Peyer's patch (tissue), 4 donors: ENCODE results near the gene ZNF783. TPM values are rescaled to one million over a fixed set of nuclear protein-coding genes. Genes with fewer than 3 reads are reported as not detected.
A peak's percentile ranks its signal among the peaks of the same experiment; 100 is the strongest.

Experiments used
- DNase-seq, 3 donors: peaks; one replicate each; pipeline ENCODE4 v3.0.0-alpha.2; 2017 to 2019
- H3K27ac ChIP-seq, 4 donors: fragments of 200-600 bp; sonication (generic); one replicate each; pipeline ENCODE4 v1.5.1; 2016 to 2019
- H3K27me3 ChIP-seq, 2 donors: fragments of 200-600 bp; sonication (generic); one replicate each; pipeline ENCODE4 v1.5.1; 2019
- H3K36me3 ChIP-seq, 3 donors: fragments of 200-600 bp; sonication (generic); one replicate each; pipeline ENCODE4 v1.5.1; 2016 to 2019
- H3K4me1 ChIP-seq, 4 donors: fragments of 200-600 bp; sonication (generic); one replicate each; pipeline ENCODE4 v1.5.1; 2016 to 2019
- H3K4me3 ChIP-seq, 4 donors: fragments of 200-600 bp; sonication (generic); 1 replicate in 3 of 4; 2 replicates in 1 of 4; pipeline ENCODE4 v1.5.1; 2016 to 2019; ENCODE audit warnings: mild to moderate bottlenecking in 1 of 4
- H3K9me3 ChIP-seq, 4 donors: fragments of 200-600 bp; sonication (generic); one replicate each; pipeline ENCODE4 v1.5.1; 2016 to 2019; ENCODE audit warnings: mild to moderate bottlenecking in 1 of 4
- POLR2A ChIP-seq, 2 donors: fragments of 450-650 bp; IDR thresholded peaks; one replicate each; pipeline ENCODE4 v1.5.1; 2017; ENCODE audit warnings: antibody characterized with exemption in 2 of 2, mild to moderate bottlenecking in 2 of 2, moderate library complexity in 2 of 2
- total RNA-seq, 4 donors: library from RNA; depleted of rRNA; stranded (reverse); fragments of >200 nt; gene quantifications; one replicate each; pipeline ENCODE4 v1.1.0, GENCODE V29; 2016
- TF ChIP-seq, protein P1 (sequence below), 6 experiments: fragments of 450-650 bp in 4 of 6; fragments of 200-600 bp in 2 of 6; sonication (generic) in 1 of 6; IDR thresholded peaks; one replicate each; pipeline ENCODE4 v1.5.1; 2017 to 2019; ENCODE audit warnings: antibody characterized with exemption in 6 of 6, mild to moderate bottlenecking in 3 of 6, moderate library complexity in 1 of 6

ZNF783 gene
- total RNA-seq, 4 donors from 2014 or later = 10.7 to 86.6 (median 24.9) TPM

DNA sequence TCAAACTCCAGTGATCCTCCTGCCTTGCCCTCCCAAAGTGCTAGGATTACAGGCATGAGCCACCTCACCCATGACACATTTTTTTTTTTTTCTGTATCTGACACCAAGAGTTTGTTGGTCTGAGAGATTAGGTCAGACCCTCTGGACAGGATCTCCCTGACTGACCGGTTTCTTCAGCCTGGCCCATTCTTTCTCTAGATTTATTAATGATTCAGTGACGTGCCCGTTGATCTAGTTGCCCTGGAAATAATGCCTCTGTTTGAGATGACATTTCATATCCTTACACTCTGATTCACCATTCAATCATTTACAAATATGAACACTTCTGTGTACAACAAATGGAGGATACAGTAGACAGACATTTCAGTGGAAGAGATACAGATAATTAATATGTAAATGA is 23.9 kb upstream of the ZNF783 start:
- Histone ChIP-seq H3K4me3 (no peak overlapping the region), H3K4me1 (peaks cover 0 to 14% (median 5%) of the 10 kb centered on the region in 4 donors), H3K27me3 (no peaks in the 10 kb centered on the region), H3K36me3 (no peaks in the 10 kb centered on the region), H3K9me3 (no peaks in the 10 kb centered on the region), H3K27ac (no peak overlapping the region)
- TF ChIP-seq POLR2A (IDR thresholded peaks at IDR 0.05) = no peak
- TF ChIP-seq, protein P1, sequence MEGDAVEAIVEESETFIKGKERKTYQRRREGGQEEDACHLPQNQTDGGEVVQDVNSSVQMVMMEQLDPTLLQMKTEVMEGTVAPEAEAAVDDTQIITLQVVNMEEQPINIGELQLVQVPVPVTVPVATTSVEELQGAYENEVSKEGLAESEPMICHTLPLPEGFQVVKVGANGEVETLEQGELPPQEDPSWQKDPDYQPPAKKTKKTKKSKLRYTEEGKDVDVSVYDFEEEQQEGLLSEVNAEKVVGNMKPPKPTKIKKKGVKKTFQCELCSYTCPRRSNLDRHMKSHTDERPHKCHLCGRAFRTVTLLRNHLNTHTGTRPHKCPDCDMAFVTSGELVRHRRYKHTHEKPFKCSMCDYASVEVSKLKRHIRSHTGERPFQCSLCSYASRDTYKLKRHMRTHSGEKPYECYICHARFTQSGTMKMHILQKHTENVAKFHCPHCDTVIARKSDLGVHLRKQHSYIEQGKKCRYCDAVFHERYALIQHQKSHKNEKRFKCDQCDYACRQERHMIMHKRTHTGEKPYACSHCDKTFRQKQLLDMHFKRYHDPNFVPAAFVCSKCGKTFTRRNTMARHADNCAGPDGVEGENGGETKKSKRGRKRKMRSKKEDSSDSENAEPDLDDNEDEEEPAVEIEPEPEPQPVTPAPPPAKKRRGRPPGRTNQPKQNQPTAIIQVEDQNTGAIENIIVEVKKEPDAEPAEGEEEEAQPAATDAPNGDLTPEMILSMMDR (IDR thresholded peaks at IDR 0.05) = no peak
- DNase-seq = no peak

- Histone ChIP-seq H3K36me3 (no peaks in the 10 kb centered on the region), H3K27ac (peak within 1 kb of the TSS; percentile 64 to 87 (median 66)), H3K4me3 (peak within 1 kb of the TSS; percentile 78 to 96 (median 92)), H3K9me3 (no peaks in the 10 kb centered on the region), H3K4me1 (peaks cover 0 to 14% (median 5%) of the 10 kb centered on the region in 4 donors), H3K27me3 (no peaks in the 10 kb centered on the region)
- peak in 1 of 2 donors; percentile 39 for TF ChIP-seq POLR2A (IDR thresholded peaks at IDR 0.05)
- TF ChIP-seq, protein P1 (IDR thresholded peaks at IDR 0.05) = peak; percentile 78 to 92 (median 83)
- peak; percentile 92 to 95 (median 93) for DNase-seq
Observed at GRCh38 chr7:149239345-149240143, 22.5 kb upstream of the ZNF783 start, which contains the start of gene ZNF212. Gene ZNF212, plus strand, starts transcription at chr7:149239651. Its CDS starts 128 bp downstream, at chr7:149239779.

GRCh38 chr7:149240637-149241036 is 21.4 kb upstream of the ZNF783 start:
- Histone ChIP-seq H3K27ac (peak overlapping the region in 2 of 4 donors; percentile 64 to 66), H3K27me3 (no peaks in the 10 kb centered on the region), H3K4me1 (peaks cover 0 to 14% (median 5%) of the 10 kb centered on the region in 4 donors), H3K36me3 (no peaks in the 10 kb centered on the region), H3K4me3 (peak overlapping the region in 3 of 4 donors; percentile 78 to 96 (median 96)), H3K9me3 (no peaks in the 10 kb centered on the region)
- no peak for TF ChIP-seq POLR2A (IDR thresholded peaks at IDR 0.05)
- TF ChIP-seq, protein P1 (IDR thresholded peaks at IDR 0.05) = no peak
- no peak for DNase-seq

DNA sequence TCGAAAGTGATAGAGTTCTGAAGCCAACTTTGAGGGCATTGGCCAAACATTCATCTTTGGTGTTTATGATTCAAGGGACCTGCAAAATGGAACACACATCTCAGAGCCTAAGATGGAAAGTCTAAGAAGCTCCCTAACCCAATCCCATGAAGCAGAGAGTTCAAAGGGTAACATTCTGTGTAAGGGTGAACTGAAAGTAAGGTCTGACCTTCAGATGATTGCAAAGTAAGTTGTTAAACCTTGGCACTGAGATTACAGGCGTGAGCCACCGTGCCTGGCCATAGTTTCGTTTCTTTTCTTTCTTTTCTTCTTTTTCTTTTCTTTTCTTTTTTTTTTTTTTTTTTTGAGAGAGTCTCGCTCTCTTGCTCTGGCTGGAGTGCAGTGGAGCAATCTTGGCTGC is 20.3 kb upstream of the ZNF783 start:
- H3K4me1 ChIP-seq = peaks cover 0 to 14% (median 5%) of the 10 kb centered on the region in 4 donors
- H3K27ac ChIP-seq = peak overlapping the region in 3 of 4 donors; percentile 7 to 75 (median 64)
- H3K9me3 ChIP-seq = no peaks in the 10 kb centered on the region
- no peaks in the 10 kb centered on the region for H3K36me3 ChIP-seq
- TF ChIP-seq POLR2A (IDR thresholded peaks at IDR 0.05) = no peak
- TF ChIP-seq, protein P1 (IDR thresholded peaks at IDR 0.05) = no peak
- peak overlapping the region in 2 of 4 donors; percentile 24 to 36 for H3K4me3 ChIP-seq
- DNase-seq = no peak
- no peaks in the 10 kb centered on the region for H3K27me3 ChIP-seq

DNA sequence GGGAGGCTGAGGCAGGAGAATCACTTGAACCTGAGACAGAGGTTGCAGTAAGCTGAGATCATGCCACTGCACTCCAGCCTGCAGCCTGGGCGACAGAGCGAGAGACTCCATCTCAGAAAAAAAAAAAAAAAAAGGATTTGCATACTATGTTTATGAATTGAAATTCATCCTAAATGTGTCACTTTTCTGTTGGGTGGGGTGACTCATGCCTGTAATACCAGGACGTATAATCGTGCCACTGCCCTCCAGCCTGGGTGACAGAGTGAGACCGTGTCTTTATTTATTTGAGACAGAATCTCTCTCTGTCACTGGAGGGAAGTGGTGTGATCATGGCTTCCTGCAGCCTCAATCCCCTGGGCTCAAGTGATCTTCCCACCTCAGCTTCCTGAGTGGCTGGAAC is 16.8 kb upstream of the ZNF783 start:
- no peak overlapping the region for H3K27ac ChIP-seq
- H3K27me3 ChIP-seq = no peaks in the 10 kb centered on the region
- H3K4me1 ChIP-seq = peaks cover 0 to 13% (median 4%) of the 10 kb centered on the region in 4 donors
- TF ChIP-seq POLR2A (IDR thresholded peaks at IDR 0.05) = no peak
- TF ChIP-seq, protein P1 (IDR thresholded peaks at IDR 0.05) = no peak
- no peak for DNase-seq
- H3K36me3 ChIP-seq = peaks cover 0 to 4% (median 0%) of the 10 kb centered on the region in 3 donors
- no peaks in the 10 kb centered on the region for H3K9me3 ChIP-seq
- H3K4me3 ChIP-seq = no peak overlapping the region
